ENCODE data around the gene GPX4.

Gene GPX4

DNA sequence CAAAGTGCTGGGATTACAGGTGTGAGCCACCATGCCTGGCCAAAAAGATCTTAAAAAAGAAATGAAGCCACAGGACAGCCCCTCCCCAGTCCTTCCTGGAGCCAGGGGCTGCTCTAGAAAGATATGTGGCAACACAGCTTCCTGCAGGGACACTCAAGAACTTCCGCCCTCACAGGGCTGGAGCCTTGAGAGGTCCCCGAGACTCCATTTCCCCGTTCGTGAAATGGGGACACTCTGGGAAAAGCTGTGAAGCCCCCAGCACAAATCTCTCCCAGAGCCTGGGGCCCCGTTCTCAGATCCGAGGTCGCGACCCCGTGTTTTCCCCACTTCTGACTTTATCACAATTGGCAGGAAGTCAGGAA, 2.5 kb upstream of the GPX4 start:
- peak overlapping the region; percentile 29 for H3K4me3 ChIP-seq (ENCODE audit: low read length)
- peak overlapping the region; percentile 74 for H3K9ac ChIP-seq (ENCODE audit: low read depth, low read length)
- H3K4me1 ChIP-seq (ENCODE audit: control insufficient read depth, insufficient read depth, low read length): peaks cover 52% of the 10 kb centered on the region
- H3K4me2 ChIP-seq (ENCODE audit: low read length): peak overlapping the region; percentile 67
- no peaks in the 10 kb centered on the region for H3K9me3 ChIP-seq (replicated peaks; ENCODE audit: low read length)
- H3K36me3 ChIP-seq (ENCODE audit: insufficient read depth, low read length): no peaks in the 10 kb centered on the region
- no peaks in the 10 kb centered on the region for H3K27me3 ChIP-seq (ENCODE audit: control insufficient read depth, insufficient read depth, low read length)

DNA sequence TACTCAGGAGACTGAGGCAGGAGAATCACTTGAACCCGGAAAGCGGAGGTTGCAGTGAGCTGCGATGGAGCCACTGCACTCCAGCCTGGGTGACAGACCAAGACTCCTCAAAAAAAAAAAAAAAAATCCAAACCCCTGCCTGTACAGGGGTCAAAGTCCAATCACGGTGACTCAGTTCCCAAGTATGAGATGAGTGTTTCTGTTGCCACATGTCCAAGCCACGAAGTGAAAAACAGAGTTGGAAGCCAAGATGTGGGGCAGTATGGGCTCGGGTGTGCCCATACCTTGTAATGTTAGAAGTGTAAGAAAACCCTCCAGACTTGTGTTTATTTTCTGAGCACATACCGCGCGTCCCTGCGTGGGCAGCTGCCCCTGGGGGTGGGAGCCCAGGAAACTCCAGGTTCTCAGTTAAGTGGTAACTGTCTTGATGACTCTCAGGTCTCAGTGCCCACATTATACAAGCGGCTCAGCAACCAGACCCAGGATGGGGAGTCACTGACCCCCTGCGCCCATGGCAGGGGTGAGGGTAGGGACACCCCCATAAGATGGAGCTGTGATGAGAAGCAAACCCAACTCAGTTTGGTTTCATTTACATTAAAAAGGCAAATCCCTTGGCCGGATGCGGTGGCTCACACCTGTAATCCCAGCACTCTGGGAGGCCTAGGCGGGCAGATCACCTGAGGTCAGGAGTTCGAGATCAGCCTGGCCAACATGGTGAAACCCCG, 1.2 kb upstream of the GPX4 start:
- H3K9me3 ChIP-seq (replicated peaks; ENCODE audit: low read length): no peaks in the 10 kb centered on the region
- peak overlapping the region; percentile 74 for H3K9ac ChIP-seq (ENCODE audit: low read depth, low read length)
- peaks cover 52% of the 10 kb centered on the region for H3K4me1 ChIP-seq (ENCODE audit: control insufficient read depth, insufficient read depth, low read length)
- H3K36me3 ChIP-seq (ENCODE audit: insufficient read depth, low read length): peaks cover 7% of the 10 kb centered on the region
- H3K27me3 ChIP-seq (ENCODE audit: control insufficient read depth, insufficient read depth, low read length): no peaks in the 10 kb centered on the region
- peak overlapping the region; percentile 70 for H3K4me2 ChIP-seq (ENCODE audit: low read length)
- H3K4me3 ChIP-seq (ENCODE audit: low read length): peak overlapping the region; percentile 49

GRCh38 chr19:1103132-1103707, 574 bp upstream of the GPX4 start:
- no peaks in the 10 kb centered on the region for H3K9me3 ChIP-seq (replicated peaks; ENCODE audit: low read length)
- H3K4me1 ChIP-seq (ENCODE audit: control insufficient read depth, insufficient read depth, low read length): peaks cover 50% of the 10 kb centered on the region
- no peaks in the 10 kb centered on the region for H3K27me3 ChIP-seq (ENCODE audit: control insufficient read depth, insufficient read depth, low read length)
- peak overlapping the region; percentile 61 for H3K9ac ChIP-seq (ENCODE audit: low read depth, low read length)
- peak overlapping the region; percentile 58 for H3K4me3 ChIP-seq (ENCODE audit: low read length)
- peak overlapping the region; percentile 70 for H3K4me2 ChIP-seq (ENCODE audit: low read length)
- H3K36me3 ChIP-seq (ENCODE audit: insufficient read depth, low read length): peaks cover 10% of the 10 kb centered on the region

DNA sequence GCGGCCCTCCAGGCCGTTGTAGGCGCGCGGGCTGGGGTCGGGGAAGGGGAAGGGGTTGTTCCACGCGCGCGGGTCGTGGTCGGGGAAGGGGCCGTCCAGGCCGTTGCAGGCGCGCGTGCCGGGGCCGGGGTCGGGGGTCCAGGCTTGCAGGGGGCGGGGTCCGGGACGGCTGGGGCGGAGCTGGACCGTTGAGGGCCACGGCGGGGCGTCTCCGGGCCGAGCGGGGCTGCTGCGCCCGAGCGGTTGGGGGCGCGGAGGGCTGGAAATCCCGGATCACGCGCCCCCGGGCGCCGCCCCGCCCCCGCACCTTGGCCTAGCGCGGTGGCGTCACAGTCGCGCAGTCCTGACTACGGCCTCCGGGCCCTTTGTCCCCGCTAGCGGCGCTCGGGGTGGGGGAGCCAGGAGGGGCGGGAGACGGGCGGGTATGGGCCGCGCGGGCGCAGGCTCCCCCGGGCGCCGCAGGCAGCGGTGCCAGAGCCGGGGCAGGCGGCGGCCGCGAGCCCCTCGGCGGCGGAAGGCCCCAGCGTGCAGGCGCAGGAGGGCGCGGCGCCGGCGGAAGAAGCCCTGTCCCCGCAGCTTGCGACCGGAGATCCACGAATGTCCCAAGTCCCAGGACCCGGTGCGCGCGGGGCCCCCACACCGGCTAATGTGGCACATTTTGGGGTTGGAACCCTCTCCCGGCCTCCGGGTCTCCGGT, 665 bp downstream of the GPX4 start:
- Histone ChIP-seq H3K4me1 (ENCODE audit: control insufficient read depth, insufficient read depth, low read length) (peaks cover 38% of the 10 kb centered on the region), H3K27me3 (ENCODE audit: control insufficient read depth, insufficient read depth, low read length) (no peaks in the 10 kb centered on the region), H3K9ac (ENCODE audit: low read depth, low read length) (peak overlapping the region; percentile 89), H3K36me3 (ENCODE audit: insufficient read depth, low read length) (peaks cover 18% of the 10 kb centered on the region), H3K4me3 (ENCODE audit: low read length) (peak overlapping the region; percentile 75), H3K9me3 (replicated peaks; ENCODE audit: low read length) (no peaks in the 10 kb centered on the region), H3K4me2 (ENCODE audit: low read length) (peak overlapping the region; percentile 90)

DNA sequence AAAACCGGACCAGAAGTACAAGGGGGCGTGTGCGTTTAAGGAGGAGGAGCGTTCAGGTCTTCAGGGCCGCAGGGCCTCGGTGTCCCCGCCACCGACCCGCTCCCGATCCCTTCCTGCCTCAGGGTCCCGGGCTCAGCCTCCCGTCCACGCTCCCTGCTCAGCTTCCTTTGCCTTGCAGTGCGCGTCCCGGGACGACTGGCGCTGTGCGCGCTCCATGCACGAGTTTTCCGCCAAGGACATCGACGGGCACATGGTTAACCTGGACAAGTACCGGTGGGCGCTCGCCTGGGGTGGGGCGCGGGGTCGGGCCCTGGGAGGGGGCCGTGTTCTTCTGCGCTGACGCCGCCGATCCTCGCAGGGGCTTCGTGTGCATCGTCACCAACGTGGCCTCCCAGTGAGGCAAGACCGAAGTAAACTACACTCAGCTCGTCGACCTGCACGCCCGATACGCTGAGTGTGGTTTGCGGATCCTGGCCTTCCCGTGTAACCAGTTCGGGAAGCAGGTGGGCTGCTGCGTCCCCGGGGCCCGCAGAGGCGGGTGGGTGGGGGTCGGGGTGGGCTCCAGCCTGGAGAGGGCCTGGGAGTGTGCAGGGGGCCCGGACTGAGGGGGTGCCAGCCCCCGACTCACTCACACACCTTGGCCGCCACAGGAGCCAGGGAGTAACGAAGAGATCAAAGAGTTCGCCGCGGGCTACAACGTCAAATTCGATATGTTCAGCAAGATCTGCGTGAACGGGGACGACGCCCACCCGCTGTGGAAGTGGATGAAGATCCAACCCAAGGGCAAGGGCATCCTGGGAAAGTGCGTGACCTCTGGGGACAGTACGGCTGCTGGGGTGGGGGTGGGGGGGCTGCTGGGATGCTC, 1.4 kb downstream of the GPX4 start:
- peak overlapping the region; percentile 75 for H3K4me3 ChIP-seq (ENCODE audit: low read length)
- peaks cover 34% of the 10 kb centered on the region for H3K4me1 ChIP-seq (ENCODE audit: control insufficient read depth, insufficient read depth, low read length)
- no peaks in the 10 kb centered on the region for H3K9me3 ChIP-seq (replicated peaks; ENCODE audit: low read length)
- peak overlapping the region; percentile 89 for H3K9ac ChIP-seq (ENCODE audit: low read depth, low read length)
- H3K36me3 ChIP-seq (ENCODE audit: insufficient read depth, low read length): peaks cover 23% of the 10 kb centered on the region
- no peaks in the 10 kb centered on the region for H3K27me3 ChIP-seq (ENCODE audit: control insufficient read depth, insufficient read depth, low read length)
- H3K4me2 ChIP-seq (ENCODE audit: low read length): peak overlapping the region; percentile 90

- H3K4me1 ChIP-seq (ENCODE audit: control insufficient read depth, insufficient read depth, low read length): peaks cover 33% of the 10 kb centered on the region
- H3K4me3 ChIP-seq (ENCODE audit: low read length): peak overlapping the region; percentile 75
- H3K9ac ChIP-seq (ENCODE audit: low read depth, low read length): no peak overlapping the region
- H3K4me2 ChIP-seq (ENCODE audit: low read length): peak overlapping the region; percentile 90
- H3K36me3 ChIP-seq (ENCODE audit: insufficient read depth, low read length): peaks cover 30% of the 10 kb centered on the region
- no peaks in the 10 kb centered on the region for H3K27me3 ChIP-seq (ENCODE audit: control insufficient read depth, insufficient read depth, low read length)
- H3K9me3 ChIP-seq (replicated peaks; ENCODE audit: low read length): no peaks in the 10 kb centered on the region
These were observed 2.4 kb downstream of the GPX4 start for GRCh38 chr19:1105873-1106840.

DNA sequence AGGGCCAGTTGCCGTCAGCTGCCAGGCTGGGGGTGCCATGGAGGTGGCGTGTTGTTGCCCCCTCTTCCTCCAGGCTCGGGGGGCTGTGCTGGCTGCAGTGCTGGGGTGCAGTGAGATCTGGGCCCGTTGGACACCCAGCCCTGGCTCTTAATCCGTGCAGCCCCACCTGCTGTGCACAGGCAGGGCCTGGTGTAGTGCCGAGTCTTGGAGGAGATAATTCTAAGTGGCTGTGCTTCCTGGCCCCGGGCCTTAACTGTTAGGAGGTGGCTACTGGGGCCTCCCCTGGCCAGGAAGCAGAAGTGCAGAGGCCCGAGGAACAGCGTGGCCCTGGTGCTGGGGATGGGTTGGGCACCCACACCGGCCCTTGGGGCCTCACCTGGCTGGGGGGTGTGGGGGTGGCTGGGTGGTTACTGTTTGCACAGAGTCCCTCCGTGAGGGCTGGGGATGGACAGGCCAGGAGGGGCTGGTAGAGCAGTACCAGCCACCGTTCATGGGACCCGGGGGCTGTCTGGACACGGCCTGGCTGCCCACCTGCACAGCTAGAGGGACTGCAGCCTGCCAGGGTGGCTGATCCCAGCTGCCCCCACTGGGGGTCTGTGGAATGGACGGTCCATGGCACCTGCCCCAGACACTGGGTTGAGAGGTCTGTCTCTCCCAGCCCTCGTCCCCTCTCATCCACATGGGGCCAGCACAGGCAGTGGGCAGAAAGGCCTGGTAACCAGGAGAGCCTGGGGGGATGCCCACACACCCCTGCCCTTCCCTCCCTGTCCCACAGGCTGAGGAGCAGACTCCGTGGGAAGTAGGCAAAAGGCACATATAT, 3.3 kb downstream of the GPX4 start:
- Histone ChIP-seq H3K9me3 (replicated peaks; ENCODE audit: low read length) (no peaks in the 10 kb centered on the region), H3K27me3 (ENCODE audit: control insufficient read depth, insufficient read depth, low read length) (no peaks in the 10 kb centered on the region), H3K4me3 (ENCODE audit: low read length) (no peak overlapping the region), H3K36me3 (ENCODE audit: insufficient read depth, low read length) (peaks cover 33% of the 10 kb centered on the region), H3K4me1 (ENCODE audit: control insufficient read depth, insufficient read depth, low read length) (peaks cover 24% of the 10 kb centered on the region), H3K9ac (ENCODE audit: low read depth, low read length) (no peak overlapping the region), H3K4me2 (ENCODE audit: low read length) (no peak overlapping the region)

- peaks cover 40% of the 10 kb centered on the region for H3K36me3 ChIP-seq (ENCODE audit: insufficient read depth, low read length)
- H3K9me3 ChIP-seq (replicated peaks; ENCODE audit: low read length): no peaks in the 10 kb centered on the region
- H3K4me3 ChIP-seq (ENCODE audit: low read length): no peak overlapping the region
- H3K4me2 ChIP-seq (ENCODE audit: low read length): no peak overlapping the region
- no peak overlapping the region for H3K9ac ChIP-seq (ENCODE audit: low read depth, low read length)
- H3K27me3 ChIP-seq (ENCODE audit: control insufficient read depth, insufficient read depth, low read length): no peaks in the 10 kb centered on the region
- H3K4me1 ChIP-seq (ENCODE audit: control insufficient read depth, insufficient read depth, low read length): peaks cover 20% of the 10 kb centered on the region
These were observed 4.0 kb downstream of the GPX4 start for GRCh38 chr19:1107661-1108261.

DNA sequence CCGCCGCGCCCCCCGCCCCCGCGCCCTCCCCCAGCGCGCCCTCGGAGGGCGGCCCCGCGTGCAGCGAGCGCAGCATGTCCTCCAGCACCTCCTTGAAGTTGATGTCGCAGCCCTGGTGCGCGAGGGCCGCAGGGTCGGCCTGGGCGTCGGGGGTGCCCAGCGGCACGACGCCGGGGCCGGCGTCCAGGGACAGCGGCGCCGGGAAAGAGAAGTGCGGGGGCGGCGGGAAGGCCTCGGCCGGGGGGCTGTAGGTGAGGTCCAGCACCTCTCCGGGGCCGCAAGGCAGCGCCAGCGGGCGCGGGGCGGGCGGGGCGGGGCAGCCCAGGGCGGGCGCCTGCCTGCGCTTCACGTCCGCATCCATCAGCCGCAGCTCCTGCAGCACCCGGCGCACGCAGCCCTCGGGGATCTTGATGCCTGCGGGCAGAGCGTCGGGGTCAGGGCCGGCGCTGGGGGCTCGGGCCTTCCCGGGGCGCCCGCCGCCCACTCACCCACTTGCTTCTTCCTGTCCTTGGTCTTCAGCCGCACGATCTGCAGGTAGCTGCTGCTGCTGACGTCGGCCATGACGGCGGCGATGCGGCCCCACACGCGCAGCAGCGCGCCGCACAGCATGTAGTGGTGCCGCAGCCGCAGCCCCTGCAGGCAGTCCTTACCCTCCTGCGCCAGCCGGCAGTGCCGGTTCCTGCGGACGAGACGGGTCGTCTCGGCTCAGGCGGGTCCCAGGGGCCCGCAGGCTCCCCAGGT, 4.7 kb downstream of the GPX4 start:
- no peak overlapping the region for H3K4me2 ChIP-seq (ENCODE audit: low read length)
- H3K9ac ChIP-seq (ENCODE audit: low read depth, low read length): no peak overlapping the region
- no peaks in the 10 kb centered on the region for H3K9me3 ChIP-seq (replicated peaks; ENCODE audit: low read length)
- peaks cover 45% of the 10 kb centered on the region for H3K36me3 ChIP-seq (ENCODE audit: insufficient read depth, low read length)
- peaks cover 19% of the 10 kb centered on the region for H3K4me1 ChIP-seq (ENCODE audit: control insufficient read depth, insufficient read depth, low read length)
- H3K27me3 ChIP-seq (ENCODE audit: control insufficient read depth, insufficient read depth, low read length): no peaks in the 10 kb centered on the region
- no peak overlapping the region for H3K4me3 ChIP-seq (ENCODE audit: low read length)

Data from skeletal muscle satellite cell (primary cell).